ENCODE results near the gene SRD5A1.

- TF ChIP-seq CTCF (IDR thresholded peaks at IDR 0.05) = no peak
- no peak for TF ChIP-seq POLR2A (IDR thresholded peaks at IDR 0.05)
These were observed 46.1 kb upstream of the SRD5A1 start for GRCh38 chr5:6587171-6587570.
